ENCODE results near the gene PTPRG.

The PTPRG gene

GRCh38 chr3:61875046-61875844 lies 313.9 kb downstream of the PTPRG start:
- DNase-seq: no peak

DNA sequence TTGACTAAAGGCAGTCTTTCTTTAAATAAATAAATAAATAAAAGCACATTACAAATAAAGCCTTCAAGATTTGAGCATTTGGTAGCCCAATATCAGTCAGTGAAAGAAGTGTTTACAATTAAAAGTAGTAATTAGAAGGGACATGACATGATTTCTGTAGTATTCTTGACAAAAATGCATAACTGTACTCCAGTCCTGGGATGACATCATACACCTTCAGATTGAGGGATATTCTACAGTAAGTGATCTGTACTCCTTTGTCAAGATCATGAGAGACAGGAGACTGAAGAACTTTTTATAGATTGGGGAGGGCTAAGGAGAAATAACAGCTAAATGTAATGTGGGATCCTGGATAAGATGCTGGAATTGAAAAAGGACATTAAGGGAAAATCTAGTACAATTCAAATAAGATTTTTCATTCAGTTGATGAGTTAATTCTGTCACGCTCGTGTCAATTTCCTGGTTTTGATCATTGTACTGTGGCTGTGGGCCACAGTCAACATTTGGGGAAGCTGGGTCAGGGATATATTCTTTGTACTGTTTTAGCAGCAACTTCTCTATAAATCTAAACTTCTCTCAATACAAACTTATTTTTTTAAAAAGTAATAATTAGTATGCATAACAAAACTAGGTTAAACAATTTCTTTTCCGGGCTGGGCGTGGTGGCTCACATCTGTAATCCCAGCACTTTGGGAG lies 314.8 kb downstream of the PTPRG start:
- DNase-seq: no peak

GRCh38 chr3:61876797-61877196 lies 315.4 kb downstream of the PTPRG start:
- no peak for DNase-seq

GRCh38 chr3:61877359-61878138 lies 316.2 kb downstream of the PTPRG start:
- no peak for DNase-seq

DNA sequence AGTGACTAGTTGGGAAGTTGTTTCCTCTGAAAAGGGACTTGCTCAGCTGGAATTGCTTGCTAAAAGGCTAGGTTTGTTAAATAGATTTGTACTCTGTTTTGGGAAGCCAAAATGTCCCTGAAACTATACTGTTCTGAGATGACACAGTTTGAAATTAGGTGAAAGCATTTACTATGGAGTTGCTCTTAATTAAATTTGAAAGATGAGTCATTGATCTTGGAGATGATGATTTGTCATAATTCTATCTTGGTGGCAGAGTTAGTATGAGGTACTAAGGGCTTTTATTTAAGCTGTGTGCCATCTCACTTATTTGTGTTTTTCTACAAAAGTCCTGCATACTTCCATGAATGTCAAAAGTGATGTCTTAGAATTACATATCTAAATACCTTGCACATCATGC lies 320.9 kb downstream of the PTPRG start:
- DNase-seq: no peak

DNA sequence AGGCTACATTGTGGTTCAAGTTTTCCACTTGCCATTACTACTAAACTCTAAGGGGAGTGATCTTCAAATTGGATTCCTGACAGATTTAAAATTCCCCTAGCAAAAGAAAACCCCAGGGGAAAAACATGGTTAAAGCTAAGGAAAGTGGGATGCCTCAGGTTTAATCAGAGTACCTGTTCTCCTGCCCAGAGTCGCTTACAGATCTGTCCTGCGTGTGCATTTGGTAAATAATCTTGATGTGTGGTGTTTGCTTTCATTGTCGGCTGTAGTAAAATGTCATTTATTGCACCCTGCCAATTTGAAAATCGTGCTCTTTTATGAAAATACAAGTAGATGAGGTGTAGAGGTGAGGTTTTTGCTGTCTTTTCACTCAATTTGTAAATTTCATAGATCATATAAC lies 323.4 kb downstream of the PTPRG start:
- no peak for DNase-seq

GRCh38 chr3:61885414-61885813 lies 324.0 kb downstream of the PTPRG start:
- DNase-seq: no peak

DNA sequence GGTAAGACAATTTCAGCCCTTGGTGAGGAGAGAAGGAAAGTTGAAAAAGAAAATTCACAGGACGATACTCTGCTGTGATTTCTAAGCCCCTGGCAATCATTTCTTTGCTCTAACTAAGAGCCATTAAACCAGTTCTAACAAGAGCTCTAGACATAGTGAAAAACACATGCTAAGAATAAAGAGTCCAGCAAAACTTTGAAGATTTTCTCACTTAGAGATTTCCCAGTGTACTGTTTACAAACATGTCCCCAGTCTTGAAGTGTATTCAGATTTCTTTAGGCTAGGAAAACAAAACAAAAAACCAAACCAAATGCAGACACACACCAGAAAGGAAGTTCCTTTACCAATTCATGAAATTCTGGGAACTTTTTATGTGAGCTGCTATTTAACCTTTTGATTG lies 325.8 kb downstream of the PTPRG start:
- DNase-seq: no peak

DNA sequence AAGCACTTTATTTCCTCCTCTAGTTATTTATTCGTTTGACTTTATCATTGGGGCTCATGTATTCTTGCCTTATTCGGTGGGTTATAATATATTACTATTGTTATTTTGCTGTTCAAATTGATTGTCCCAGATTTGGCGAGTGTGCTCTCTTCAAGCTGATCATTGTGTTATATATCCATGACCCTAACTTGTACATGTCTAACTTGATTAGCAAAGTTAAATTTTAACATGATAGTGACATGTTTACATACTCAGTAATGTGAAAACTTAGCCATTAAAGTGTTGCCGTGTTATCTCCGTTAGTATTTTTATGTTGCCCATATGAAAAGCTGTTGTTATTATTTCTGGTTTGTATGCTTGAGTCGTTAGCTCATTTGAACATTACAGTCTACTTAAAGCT lies 327.9 kb downstream of the PTPRG start:
- no peak for DNase-seq

GRCh38 chr3:61890167-61890566 lies 328.8 kb downstream of the PTPRG start:
- no peak for DNase-seq

DNA sequence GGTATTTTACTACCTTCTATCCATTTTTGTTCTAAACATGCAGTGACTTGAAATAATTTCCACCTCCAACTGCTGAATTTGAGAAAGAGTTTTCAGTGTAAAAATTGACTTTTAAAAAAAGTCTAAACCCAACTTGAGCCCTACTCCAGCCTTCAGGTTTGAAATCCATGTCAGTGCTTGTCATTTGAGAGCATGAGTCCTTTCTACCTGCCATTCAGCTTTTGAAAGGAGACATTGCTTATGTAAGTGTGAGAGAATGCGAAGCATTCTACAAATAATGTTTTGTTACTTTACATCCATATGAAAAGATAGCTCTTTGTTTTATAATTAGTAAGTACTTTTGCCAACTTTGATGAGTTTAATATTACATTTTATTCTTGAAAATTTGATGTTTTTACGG lies 329.2 kb downstream of the PTPRG start:
- no peak for DNase-seq

- DNase-seq: no peak
These were observed 331.5 kb downstream of the PTPRG start for GRCh38 chr3:61892891-61893290.

- no peak for DNase-seq
These were observed 332.6 kb downstream of the PTPRG start for GRCh38 chr3:61893840-61894566.

GRCh38 chr3:61894988-61895935 lies 333.9 kb downstream of the PTPRG start:
- peak in 1 of 4 experiments; percentile 1 for DNase-seq

- DNase-seq: no peak
These were observed 334.9 kb downstream of the PTPRG start for GRCh38 chr3:61896251-61896650.

- no peak for DNase-seq
These were observed 336.5 kb downstream of the PTPRG start for GRCh38 chr3:61897848-61898247.

GRCh38 chr3:61899700-61900462 lies 338.5 kb downstream of the PTPRG start:
- DNase-seq: no peak

DNA sequence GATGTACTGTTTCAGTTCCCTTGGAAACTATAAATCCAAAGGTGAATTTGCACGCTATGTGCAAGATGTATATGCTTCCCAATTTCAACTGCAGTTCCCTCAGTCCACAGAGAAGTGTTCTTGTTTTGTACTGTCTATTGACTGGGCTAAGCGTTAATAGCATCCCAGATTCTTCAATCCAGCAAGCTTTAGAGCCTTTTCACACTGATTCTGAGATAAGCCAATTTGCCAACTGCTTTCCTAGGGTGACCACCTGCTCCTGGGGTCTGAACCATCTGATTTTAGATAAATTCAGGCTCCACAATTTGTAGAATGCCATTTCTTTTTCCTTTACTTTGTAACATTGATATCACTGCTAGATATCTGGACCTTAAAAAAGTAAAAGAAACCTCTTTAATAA lies 340.1 kb downstream of the PTPRG start:
- DNase-seq: no peak

- no peak for DNase-seq
These were observed 340.6 kb downstream of the PTPRG start for GRCh38 chr3:61901986-61902385.

DNA sequence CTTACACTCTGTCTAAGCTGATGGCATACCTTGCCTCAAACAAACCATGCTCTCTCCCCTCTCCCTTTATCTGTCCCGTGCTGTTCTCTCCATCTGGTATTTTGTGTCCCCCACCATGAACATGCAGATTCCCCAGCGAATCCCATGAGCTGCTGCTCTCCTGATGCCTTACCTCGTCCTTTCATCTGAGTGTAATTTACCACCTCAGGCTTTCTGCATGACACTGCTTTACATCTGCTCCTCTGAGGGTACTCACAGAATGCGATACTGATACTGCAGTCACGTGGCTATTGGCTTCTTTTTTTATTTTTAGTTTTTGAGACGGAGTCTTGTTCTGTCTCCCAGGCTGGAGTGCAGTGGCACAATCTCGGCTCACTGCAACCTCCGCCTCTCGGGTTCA lies 341.7 kb downstream of the PTPRG start:
- DNase-seq: no peak

Data from activated CD4-positive, CD25-positive, alpha-beta regulatory T cell (primary cell).